Progenitor cell of endocrine pancreas (in vitro differentiated cells): Measurements from ENCODE around the gene MSANTD2. TPM values are rescaled to one million over a fixed set of nuclear protein-coding genes. Genes with fewer than 3 reads are reported as not detected.

Source experiments
- DNase-seq: peaks from one replicate; pipeline ENCODE4 v3.0.0; 2021; ENCODE audit warnings: low spot score; ENCODE audit not compliant: unreplicated experiment
- H3K27ac Mint-ChIP-seq: 2 replicates; pipeline ENCODE4 v1.8.0; 2021; ENCODE audit warnings: mild to moderate bottlenecking, moderate library complexity, mixed read lengths
- H3K27me3 Mint-ChIP-seq: 2 replicates; pipeline ENCODE4 v1.8.0; 2021; ENCODE audit warnings: mixed read lengths
- H3K36me3 Mint-ChIP-seq: 2 replicates; pipeline ENCODE4 v1.8.0; 2022; ENCODE audit warnings: mixed read lengths; ENCODE audit not compliant: insufficient read depth
- H3K4me1 Mint-ChIP-seq: 2 replicates; pipeline ENCODE4 v1.8.0; 2021; ENCODE audit warnings: low read depth, mixed read lengths
- H3K4me3 Mint-ChIP-seq: 2 replicates; pipeline ENCODE4 v1.8.0; 2021; ENCODE audit warnings: low read depth, mild to moderate bottlenecking, moderate library complexity, mixed read lengths
- H3K9me3 Mint-ChIP-seq: 2 replicates; pipeline ENCODE4 v1.8.0; 2021; ENCODE audit warnings: low read depth, mixed read lengths
- total RNA-seq: library from RNA; stranded (reverse); gene quantifications from 2 replicates; pipeline ENCODE4 v1.2.1, GENCODE V29; 2021
- TF ChIP-seq, protein P1 (sequence below): fragments of 200-600 bp; sonication (generic); IDR thresholded peaks from one replicate; pipeline ENCODE4 v1.5.0; 2021; ENCODE audit warnings: antibody characterized with exemption, mild to moderate bottlenecking; ENCODE audit not compliant: unreplicated experiment

Gene MSANTD2
- total RNA-seq, 1 donor from 2014 or later = 41.6 TPM

DNA sequence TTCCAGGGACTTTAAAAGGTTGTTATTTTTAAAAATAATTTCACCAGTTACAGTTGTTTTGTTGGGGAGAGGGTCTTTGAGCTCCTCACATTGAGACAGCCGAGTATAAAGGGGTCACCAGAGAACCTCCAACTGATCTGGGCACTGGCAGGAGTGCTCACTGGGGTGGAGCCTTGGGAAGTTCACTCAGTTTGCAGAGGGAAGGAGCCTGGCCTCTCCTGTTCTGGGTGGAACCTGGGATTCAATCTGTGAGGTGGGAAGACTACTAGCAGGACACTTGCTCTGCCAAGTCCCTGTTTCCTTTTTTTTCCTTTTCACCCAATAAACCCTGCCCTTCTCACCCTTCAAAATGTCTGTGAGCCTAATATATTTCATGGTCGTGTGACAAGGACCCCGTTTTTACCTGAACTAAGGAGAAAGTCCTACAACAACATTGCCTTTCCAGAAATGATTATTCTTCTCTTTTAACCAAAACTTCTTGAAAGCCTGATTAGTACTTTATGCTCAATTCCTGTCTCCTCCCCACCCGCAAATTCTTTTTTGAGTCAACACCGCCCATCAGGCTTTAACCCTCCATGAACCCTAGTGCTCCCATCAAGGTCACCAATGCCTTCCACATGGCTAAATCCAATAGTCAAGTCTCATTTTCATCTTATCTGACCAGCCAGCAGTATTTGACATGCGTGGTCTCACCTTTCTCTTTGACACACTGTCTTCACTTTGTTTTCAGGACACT, 22.0 kb upstream of the MSANTD2 start:
- no peak for DNase-seq
- H3K4me3 Mint-ChIP-seq = no peak overlapping the region
- H3K9me3 Mint-ChIP-seq = no peaks in the 10 kb centered on the region
- no peaks in the 10 kb centered on the region for H3K36me3 Mint-ChIP-seq
- peaks cover 6% of the 10 kb centered on the region for H3K4me1 Mint-ChIP-seq
- H3K27me3 Mint-ChIP-seq = peaks cover 11% of the 10 kb centered on the region
- TF ChIP-seq, protein P1, sequence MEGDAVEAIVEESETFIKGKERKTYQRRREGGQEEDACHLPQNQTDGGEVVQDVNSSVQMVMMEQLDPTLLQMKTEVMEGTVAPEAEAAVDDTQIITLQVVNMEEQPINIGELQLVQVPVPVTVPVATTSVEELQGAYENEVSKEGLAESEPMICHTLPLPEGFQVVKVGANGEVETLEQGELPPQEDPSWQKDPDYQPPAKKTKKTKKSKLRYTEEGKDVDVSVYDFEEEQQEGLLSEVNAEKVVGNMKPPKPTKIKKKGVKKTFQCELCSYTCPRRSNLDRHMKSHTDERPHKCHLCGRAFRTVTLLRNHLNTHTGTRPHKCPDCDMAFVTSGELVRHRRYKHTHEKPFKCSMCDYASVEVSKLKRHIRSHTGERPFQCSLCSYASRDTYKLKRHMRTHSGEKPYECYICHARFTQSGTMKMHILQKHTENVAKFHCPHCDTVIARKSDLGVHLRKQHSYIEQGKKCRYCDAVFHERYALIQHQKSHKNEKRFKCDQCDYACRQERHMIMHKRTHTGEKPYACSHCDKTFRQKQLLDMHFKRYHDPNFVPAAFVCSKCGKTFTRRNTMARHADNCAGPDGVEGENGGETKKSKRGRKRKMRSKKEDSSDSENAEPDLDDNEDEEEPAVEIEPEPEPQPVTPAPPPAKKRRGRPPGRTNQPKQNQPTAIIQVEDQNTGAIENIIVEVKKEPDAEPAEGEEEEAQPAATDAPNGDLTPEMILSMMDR = no peak
- no peak overlapping the region for H3K27ac Mint-ChIP-seq

DNA sequence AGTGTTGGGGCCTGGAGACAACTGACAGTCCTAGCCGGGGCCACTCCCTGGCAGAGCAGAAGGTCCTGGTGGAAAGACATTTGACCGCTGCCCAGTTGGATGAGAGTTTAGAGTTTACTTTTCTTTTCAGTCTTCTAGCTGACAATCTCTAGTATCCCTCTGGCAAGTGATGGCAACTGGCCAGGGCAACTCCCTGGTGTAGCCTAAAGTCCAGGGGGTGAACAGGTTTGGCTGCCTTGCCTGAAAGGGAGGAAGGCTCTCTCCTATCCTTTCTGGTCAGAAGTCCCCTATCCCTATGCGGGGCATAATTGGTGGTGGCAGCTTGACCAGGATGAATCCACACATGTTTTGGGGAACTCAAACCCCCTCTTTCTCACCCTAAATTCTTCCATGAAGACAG, 16.8 kb upstream of the MSANTD2 start:
- H3K9me3 Mint-ChIP-seq = no peaks in the 10 kb centered on the region
- no peak for DNase-seq
- H3K4me3 Mint-ChIP-seq = no peak overlapping the region
- peaks cover 16% of the 10 kb centered on the region for H3K27me3 Mint-ChIP-seq
- no peaks in the 10 kb centered on the region for H3K4me1 Mint-ChIP-seq
- TF ChIP-seq, protein P1 = no peak
- no peak overlapping the region for H3K27ac Mint-ChIP-seq
- H3K36me3 Mint-ChIP-seq = no peaks in the 10 kb centered on the region

DNA sequence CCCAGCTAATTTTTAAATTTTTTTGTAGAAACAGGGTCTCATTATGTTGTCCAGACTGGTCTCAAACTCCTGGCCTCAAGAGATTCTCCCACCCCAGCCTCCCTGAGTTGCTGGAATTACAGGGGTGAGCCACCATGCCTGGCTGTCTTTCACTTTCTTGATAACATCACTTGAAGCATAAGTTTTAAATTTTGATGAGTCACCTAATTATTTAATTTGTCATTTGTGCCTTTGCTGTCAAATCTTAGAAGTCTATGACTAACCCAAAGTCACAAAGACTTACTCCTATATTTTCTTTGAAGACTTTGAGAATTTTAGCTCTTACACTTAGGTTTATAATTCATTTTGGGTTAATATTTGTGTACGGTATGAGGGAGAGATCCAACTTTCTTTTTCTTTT, 14.5 kb upstream of the MSANTD2 start:
- no peak for DNase-seq
- no peak overlapping the region for H3K27ac Mint-ChIP-seq
- H3K4me3 Mint-ChIP-seq = no peak overlapping the region
- TF ChIP-seq, protein P1 = no peak
- H3K4me1 Mint-ChIP-seq = no peaks in the 10 kb centered on the region
- H3K27me3 Mint-ChIP-seq = peaks cover 16% of the 10 kb centered on the region
- no peaks in the 10 kb centered on the region for H3K36me3 Mint-ChIP-seq
- H3K9me3 Mint-ChIP-seq = no peaks in the 10 kb centered on the region

DNA sequence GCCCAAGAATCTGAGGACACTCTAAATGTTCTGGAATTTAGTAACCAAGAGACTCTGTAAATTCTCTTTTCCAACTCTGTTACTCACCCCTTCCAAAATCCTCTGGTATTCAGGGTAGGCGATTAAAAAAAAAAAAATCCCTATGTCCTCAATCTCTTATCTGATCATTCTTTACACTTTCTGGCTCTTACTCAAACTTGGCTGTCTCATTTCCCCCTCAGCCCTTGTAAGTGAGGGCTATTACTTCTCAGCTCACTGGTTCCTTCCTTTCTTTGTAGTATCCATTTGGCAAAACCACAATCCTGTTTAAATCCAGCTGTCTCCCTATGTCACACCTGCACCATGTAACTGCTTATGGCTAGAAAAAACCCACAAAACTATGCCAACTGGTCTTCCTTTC, 12.7 kb upstream of the MSANTD2 start:
- no peaks in the 10 kb centered on the region for H3K4me1 Mint-ChIP-seq
- no peaks in the 10 kb centered on the region for H3K9me3 Mint-ChIP-seq
- no peak for DNase-seq
- no peak overlapping the region for H3K27ac Mint-ChIP-seq
- TF ChIP-seq, protein P1 = no peak
- H3K36me3 Mint-ChIP-seq = no peaks in the 10 kb centered on the region
- peaks cover 12% of the 10 kb centered on the region for H3K27me3 Mint-ChIP-seq
- H3K4me3 Mint-ChIP-seq = no peak overlapping the region

DNA sequence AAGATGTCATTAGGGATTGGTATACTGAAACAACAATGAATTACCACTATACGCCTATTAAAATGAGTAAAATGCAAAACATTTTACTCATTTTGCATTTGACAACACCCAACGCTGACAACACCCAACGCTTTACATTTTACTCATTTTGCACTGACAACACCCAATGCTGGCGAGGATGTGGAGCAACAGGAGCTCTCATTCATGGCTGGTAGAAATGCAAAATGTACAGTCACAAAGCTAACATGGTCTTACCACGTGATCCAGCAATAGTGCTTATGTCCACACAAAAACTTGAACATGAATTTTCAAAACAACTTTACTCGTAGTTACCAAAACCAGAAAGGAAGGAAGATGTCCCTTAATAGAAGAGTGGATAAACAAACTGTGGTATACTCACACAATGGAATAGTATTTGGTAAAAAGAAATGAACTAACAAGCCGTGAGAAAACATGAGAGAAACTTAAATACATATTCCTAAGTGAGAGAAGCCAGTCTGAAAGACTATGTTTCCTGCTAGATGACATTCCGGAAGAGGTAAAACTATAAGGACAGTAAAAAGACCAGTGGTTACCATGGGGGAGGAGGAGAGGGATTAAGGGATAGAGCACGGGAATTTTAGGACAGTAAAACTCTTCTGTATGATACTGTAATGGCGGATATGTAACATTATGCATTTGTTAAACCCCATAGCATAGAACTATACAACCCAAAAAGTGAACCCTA, 11.4 kb upstream of the MSANTD2 start:
- H3K27me3 Mint-ChIP-seq = peaks cover 8% of the 10 kb centered on the region
- H3K27ac Mint-ChIP-seq = no peak overlapping the region
- TF ChIP-seq, protein P1 = no peak
- H3K4me1 Mint-ChIP-seq = no peaks in the 10 kb centered on the region
- no peaks in the 10 kb centered on the region for H3K9me3 Mint-ChIP-seq
- no peak for DNase-seq
- H3K4me3 Mint-ChIP-seq = no peak overlapping the region
- H3K36me3 Mint-ChIP-seq = no peaks in the 10 kb centered on the region
